HAP-1 (cell line): ENCODE measurements around the gene MRGPRD.
"Not testable (repeated sequence)": the region's sequence is repeated elsewhere in the genome, so short reads cannot be mapped to it uniquely, and the experiment has no call there.

Experiments used
- DNase-seq, 2 experiments: peaks; one replicate each; pipeline ENCODE4 v3.0.0-alpha.2; 2016 to 2020; ENCODE audit warnings: low spot score in 2 of 2
- H3K27me3 ChIP-seq: fragments of 250-450 bp; sonication (Bioruptor Pico); 2 replicates; pipeline ENCODE4 v1.5.1; 2020; ENCODE audit warnings: low read depth, mild to moderate bottlenecking, moderate library complexity
- H3K36me3 ChIP-seq: fragments of 250-450 bp; sonication (Bioruptor Pico); replicated peaks from 2 replicates; pipeline ENCODE4 v1.5.1; 2020; ENCODE audit warnings: mild to moderate bottlenecking
- H3K4me1 ChIP-seq: fragments of 250-450 bp; sonication (Bioruptor Pico); 2 replicates; pipeline ENCODE4 v1.5.1; 2020; ENCODE audit warnings: mild to moderate bottlenecking
- H3K4me3 ChIP-seq: fragments of 250-450 bp; sonication (Bioruptor Pico); 2 replicates; pipeline ENCODE4 v1.5.1; 2020; ENCODE audit warnings: mild to moderate bottlenecking, moderate library complexity
- H3K9me3 ChIP-seq: fragments of 250-450 bp; sonication (Bioruptor Pico); 2 replicates; pipeline ENCODE4 v1.5.1; 2020; ENCODE audit warnings: mild to moderate bottlenecking, moderate library complexity
- in situ Hi-C: fragments of 300-500 bp; cut with MboI; formaldehyde crosslinking; loops from 3 replicates; pipeline ENCODE4 v1.14.3; 2020; ENCODE audit warnings: low sequenced_read_pairs, inconsistent platforms, mixed read lengths

MRGPRD gene

DNA sequence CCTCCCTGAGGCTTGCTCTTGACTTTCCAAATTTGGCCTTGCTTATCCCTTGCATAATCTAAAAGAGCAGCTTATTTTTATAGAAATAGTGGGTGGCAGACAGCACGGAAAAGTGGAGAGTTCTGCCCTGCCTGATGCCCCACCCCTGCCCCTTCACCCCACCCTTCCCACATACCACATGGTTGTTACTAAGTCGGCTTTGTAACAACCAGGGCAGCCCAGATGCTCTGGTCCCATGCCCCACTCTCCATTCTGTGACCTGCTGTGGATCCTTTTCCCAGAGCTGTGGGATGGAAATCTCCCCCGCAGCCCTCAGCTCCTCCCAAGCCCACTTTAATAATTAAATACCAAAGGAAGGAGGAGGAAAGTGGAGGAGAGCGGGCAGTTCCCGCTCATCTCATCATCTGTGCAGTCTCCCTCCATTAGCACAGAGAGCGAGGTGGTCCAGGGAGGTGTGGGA lies 21.4 kb upstream of the MRGPRD start:
- in situ Hi-C loops, result no loop called here
- no peaks in the 10 kb centered on the region for H3K4me1 ChIP-seq
- H3K27me3 ChIP-seq, result no peaks in the 10 kb centered on the region
- no peaks in the 10 kb centered on the region for H3K9me3 ChIP-seq
- no peak for DNase-seq
- H3K36me3 ChIP-seq, result no peaks in the 10 kb centered on the region
- no peak overlapping the region for H3K4me3 ChIP-seq

DNA sequence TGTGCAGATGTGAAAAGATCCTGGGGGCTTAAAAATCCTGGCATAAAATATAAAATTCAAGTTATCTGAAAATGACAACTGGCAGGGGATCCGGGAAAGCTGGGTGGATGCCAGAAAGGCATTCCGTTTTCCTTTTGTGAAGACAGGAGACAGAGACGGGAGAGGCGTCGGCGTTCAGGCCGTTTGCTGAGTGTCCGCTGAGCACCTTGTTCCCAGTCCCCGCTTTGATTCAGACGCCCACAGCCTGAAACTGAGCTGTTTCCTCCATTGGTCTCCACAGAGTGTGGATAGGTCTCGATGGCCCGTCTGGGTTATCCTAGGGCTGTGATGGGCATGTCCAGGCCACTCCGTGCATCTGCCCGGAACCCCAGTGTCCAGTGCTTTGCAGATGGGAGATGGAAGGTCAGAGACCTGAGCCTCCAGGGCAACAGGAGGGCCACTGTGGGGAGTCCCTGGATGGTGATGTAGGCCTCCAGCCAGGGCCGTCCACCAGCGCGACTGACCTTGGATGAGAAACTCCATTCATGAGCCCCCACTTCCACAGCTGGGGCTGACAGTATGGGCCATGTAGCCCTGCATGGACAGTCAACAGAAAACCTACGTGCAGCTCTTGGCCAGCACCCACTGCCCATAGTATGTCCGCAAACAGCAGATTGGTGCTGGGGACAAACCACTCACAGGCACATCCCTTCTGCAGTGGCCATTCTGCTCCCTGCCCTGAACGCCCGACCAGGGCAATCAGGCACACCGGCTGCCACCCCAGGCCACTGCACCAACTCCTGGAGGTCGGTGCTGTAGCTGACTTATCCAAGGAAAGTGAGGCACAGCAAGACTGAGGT lies 20.7 kb upstream of the MRGPRD start:
- in situ Hi-C loops, result no loop called here
- Histone ChIP-seq H3K36me3 (no peaks in the 10 kb centered on the region), H3K27me3 (no peaks in the 10 kb centered on the region), H3K4me3 (no peak overlapping the region), H3K4me1 (no peaks in the 10 kb centered on the region), H3K9me3 (no peaks in the 10 kb centered on the region)
- DNase-seq, result no peak

DNA sequence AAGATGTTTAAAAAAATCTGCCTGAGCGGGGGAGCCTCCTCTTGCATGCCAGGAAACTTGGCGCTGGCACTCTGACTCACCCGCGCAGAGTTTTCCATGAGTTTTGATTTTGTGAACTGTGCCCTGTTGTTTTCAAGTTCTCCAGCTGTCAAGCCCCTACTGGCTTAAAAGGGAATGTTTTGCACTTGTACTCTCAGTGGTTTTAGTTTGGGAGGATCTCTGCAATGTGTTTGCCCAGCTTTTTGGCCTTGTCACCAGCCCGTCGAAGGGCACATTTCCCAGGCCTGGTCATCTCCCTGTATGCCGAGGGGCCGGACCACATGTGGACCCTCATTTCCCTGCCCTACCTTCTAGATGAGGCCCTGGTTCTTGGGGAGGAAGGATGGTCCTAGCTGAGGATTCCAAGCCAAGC lies 20.1 kb upstream of the MRGPRD start:
- Histone ChIP-seq H3K36me3 (no peaks in the 10 kb centered on the region), H3K9me3 (no peaks in the 10 kb centered on the region), H3K27me3 (no peaks in the 10 kb centered on the region), H3K4me1 (no peaks in the 10 kb centered on the region), H3K4me3 (no peak overlapping the region)
- DNase-seq, result no peak
- in situ Hi-C loops, result no loop called here

DNA sequence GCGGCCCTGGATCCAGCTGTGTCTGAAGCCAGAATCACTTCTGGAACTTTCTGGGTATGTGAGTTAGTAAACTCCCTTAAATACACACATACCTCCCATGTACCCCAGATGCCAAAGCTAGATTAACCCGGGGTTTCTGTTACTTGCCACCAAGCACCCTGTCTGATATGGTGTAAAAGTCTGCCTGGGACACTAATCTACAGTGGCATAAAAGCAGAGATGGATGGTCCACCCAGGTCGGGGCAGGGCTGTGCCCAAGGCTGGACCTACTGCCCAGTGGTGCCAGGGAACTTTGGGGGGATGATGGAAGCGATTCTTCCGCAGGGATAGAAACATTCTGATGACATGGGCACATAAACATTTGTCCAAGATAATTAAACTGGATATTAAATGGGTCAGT lies 19.6 kb upstream of the MRGPRD start:
- DNase-seq, result no peak
- no peaks in the 10 kb centered on the region for H3K9me3 ChIP-seq
- no peaks in the 10 kb centered on the region for H3K36me3 ChIP-seq
- H3K4me1 ChIP-seq, result no peaks in the 10 kb centered on the region
- in situ Hi-C loops, result no loop called here
- H3K4me3 ChIP-seq, result no peak overlapping the region
- H3K27me3 ChIP-seq, result no peaks in the 10 kb centered on the region

DNA sequence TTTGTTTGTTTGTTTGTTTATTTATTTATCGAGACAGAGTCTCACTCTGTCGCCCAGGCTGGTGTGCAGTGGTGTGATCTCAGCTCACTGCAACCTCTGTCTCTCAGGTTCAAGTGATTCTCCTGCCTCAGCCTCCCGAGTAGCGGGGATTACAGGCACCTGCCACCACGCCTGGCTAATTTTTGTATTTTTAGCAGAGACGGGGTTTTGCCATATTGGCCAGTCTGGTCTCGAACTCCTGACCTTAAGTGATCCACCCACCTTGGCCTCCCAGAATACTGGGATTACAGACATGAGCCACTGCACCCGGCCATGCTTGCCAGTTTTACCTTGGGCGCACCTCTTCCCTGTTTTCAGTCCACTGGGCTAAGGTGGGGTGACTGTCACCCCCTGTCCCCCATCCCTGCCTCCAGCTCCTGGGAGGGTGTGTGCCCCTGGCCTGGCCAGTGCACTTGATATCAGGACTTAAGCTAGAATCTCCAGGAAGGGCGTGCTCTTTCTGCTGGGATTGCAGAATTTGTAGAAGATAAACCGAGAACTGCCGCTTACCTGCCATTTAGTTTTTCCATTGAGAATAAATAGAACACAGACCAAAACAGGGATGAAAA lies 19.1 kb upstream of the MRGPRD start:
- H3K9me3 ChIP-seq, H3K4me3 ChIP-seq, H3K36me3 ChIP-seq, H3K4me1 ChIP-seq, H3K27me3 ChIP-seq, DNase-seq: not testable (repeated sequence)
- in situ Hi-C loops, result loop anchor here (10.0 kb wide), 1 partner anchor 65 kb away; no protein-coding TSS in a partner anchor

DNA sequence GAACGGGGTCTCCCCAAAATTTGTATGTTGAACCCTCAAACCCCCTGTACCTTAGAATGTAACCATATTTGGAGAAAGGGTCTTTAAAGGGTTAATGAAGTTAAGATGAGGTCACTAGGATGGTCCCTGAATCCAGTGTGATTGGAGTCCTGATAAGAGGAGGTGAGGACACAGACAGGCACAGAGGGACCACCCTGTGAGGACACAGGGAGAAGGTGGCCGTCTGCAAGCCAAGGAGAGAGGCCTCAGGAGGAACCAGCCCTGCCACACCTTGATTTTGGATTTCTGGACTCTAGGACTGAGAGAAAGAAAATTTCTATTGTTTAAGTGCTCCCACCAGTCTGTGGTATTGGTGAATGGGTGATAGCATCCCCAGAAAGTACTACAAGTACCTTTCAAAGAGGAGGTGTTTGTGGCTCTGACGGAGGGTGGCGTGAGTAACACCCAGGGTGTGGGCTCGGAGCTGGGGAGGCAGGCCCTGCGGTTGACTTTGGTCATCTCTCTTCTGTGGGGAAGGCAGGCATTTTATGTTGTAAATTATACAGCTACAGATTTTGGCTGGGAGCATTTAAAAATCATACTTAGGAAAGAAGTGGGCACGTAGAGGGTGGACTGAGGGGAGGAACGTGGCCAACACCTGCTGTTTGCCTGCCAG lies 18.4 kb upstream of the MRGPRD start:
- Histone ChIP-seq H3K4me1 (no peaks in the 10 kb centered on the region), H3K4me3 (no peak overlapping the region), H3K36me3 (no peaks in the 10 kb centered on the region), H3K27me3 (no peaks in the 10 kb centered on the region), H3K9me3 (no peaks in the 10 kb centered on the region)
- DNase-seq, result no peak
- in situ Hi-C loops, result loop anchor here (10.0 kb wide), 1 partner anchor 64 kb away; no protein-coding TSS in a partner anchor

DNA sequence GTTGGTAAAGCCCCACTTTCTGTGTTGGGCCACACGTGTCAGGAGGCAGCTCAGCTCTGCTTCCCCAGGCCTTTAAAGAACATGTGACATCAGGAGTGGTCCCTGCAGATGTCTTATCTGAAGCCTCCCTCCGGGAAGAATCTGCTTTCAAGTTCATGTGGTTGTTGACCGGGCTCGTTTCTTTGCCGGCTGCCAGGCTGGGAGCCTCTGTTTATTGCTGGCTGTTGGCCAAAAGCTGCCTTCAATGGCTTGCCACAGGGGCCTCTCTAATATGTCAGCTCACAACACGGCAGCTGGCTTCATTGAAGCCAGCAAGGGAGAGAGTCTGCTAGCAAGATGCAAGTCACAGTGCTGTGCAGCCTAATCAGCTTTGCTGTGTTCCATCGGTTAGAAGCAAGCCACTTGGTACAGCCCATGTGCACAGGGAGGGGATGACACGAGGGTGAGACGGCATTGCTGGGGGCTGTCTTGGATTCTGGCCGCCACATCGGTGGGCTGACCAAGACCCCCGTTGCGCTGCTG lies 17.7 kb upstream of the MRGPRD start:
- peak in 1 of 2 experiments; percentile 43 for DNase-seq
- Histone ChIP-seq H3K4me1 (no peaks in the 10 kb centered on the region), H3K9me3 (no peaks in the 10 kb centered on the region), H3K4me3 (no peak overlapping the region), H3K27me3 (peaks cover 3% of the 10 kb centered on the region; the same call in 1 of the 2 replicates), H3K36me3 (no peaks in the 10 kb centered on the region)
- in situ Hi-C loops, result loop anchor here (10.0 kb wide), 1 partner anchor 64 kb away; no protein-coding TSS in a partner anchor

DNA sequence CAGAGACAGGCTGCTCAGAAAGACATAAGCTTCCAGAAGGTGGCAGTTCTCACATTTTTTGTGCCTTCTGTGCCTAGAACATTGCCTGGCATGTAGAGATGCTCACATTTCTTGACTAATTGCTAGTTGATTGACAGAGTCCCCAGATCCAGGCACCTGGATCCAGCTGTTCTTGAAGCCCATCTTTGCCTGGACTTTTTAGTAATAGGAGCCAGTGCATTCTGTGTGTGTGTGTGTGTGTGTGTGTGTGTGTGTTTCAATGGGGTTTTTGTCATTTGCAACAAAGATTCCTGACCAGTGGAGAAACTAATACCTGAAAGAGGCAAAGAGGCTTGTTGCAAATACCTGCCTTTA lies 17.2 kb upstream of the MRGPRD start:
- no peak for DNase-seq
- Histone ChIP-seq H3K36me3 (no peaks in the 10 kb centered on the region), H3K4me1 (no peaks in the 10 kb centered on the region), H3K27me3 (peaks cover 6% of the 10 kb centered on the region; the same call in 1 of the 2 replicates), H3K9me3 (no peaks in the 10 kb centered on the region), H3K4me3 (no peak overlapping the region)
- in situ Hi-C loops, result loop anchor here (10.0 kb wide), 1 partner anchor 63 kb away; no protein-coding TSS in a partner anchor

DNA sequence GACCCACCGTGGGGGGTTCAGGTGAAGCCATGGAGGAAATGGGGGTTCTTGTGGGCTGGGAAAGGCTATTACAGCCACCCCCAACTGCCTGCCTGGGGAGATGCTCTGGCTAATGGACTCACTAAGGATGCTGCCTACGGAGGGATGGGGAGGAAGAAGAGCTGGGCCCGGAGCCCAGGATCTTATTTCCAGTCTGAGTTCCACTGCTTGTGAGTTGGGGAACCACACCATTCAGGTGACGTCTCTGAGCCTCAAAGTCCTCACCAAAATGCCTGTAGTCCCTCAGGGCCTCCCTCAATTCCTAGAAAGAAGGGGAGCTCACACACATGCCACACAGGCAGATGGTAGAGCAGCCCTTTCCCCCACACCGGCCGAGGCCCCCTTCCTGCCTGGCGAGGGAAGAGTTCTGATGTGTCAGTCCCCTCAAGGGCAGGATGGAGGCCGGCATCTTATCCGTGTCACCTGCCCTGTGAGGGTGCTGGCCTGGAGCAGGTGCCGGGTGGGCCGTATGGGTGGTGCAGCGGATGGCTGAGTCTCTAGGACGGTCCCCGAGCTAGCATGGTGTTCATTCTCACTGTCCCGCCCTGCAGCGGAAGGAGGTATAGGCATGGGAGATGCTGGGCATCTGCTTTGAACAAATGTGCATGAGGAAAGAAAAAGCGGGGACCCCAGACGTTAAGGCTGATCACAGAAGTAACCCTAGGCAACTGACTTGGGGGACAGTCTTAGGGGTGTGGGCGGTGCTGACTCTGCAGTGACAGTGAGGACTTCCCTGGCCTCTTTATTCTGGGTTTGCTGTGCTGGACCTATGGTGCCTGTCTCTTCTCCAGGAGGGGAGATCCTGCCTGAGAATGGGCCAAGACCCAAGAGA lies 16.6 kb upstream of the MRGPRD start:
- Histone ChIP-seq H3K4me1 (no peaks in the 10 kb centered on the region), H3K27me3 (peaks cover 11% of the 10 kb centered on the region; the same call in 1 of the 2 replicates), H3K36me3 (no peaks in the 10 kb centered on the region), H3K4me3 (no peak overlapping the region), H3K9me3 (no peaks in the 10 kb centered on the region)
- in situ Hi-C loops, result loop anchor here (10.0 kb wide), 1 partner anchor 63 kb away; no protein-coding TSS in a partner anchor
- DNase-seq, result no peak

DNA sequence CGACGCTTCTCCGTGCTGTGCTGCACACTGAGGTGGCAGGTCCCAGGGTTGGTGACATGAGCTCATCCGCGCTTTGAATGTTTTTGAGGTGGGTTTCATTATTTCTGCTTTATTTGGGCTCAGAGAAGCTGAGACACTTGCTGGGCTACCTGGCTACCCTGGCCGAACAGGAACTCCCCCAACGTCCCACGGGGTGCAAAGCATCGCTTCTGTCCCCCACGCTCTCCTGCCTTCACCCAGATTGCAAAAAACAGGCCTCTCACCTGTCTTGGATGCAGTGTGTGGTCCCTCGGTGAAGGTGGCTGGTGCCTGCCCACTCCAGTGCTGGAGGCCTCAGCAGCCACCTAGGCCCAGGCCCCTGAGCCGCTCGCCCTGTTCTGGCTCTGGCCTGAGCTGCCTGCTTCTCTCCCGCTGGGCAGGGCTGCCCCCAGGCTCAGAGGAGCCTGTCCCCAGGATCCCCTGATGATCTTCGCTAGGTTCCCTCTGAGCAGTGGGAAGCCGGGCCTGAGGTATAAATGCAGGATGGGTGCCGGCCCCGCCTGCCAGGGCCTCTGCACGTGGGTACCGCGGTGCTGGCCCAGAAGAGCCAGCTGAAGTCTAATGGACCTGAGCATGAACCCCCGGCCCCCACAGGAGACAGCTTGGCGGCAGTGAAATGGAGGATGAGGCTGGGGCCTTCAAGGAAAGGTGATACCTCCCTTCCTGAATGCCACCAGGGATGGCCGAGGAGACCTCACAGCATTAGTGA lies 15.8 kb upstream of the MRGPRD start:
- Histone ChIP-seq H3K27me3 (peaks cover 17% of the 10 kb centered on the region; the same call in 1 of the 2 replicates), H3K9me3 (no peaks in the 10 kb centered on the region), H3K4me1 (no peaks in the 10 kb centered on the region), H3K36me3 (no peaks in the 10 kb centered on the region), H3K4me3 (no peak overlapping the region)
- no peak for DNase-seq
- in situ Hi-C loops, result loop anchor here (10.0 kb wide), 1 partner anchor 62 kb away; no protein-coding TSS in a partner anchor

DNA sequence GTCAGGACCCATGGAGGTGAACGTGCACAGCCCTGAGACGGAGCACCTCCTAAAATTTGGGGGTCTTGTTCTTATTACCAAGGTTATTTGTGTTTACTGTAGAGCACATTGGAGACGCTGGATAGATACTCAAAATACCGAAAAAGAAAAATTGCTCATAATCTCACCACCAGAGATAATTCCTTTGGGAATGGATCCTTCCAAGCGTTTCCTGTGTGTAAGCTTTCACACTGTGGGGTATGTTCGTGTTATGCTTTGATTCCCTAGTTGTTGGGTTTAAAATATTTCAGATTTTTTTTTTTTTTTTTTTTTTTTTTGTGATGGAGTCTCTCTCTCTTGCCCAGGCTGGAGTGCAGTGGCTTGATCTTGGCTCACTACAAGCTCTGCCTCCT lies 14.1 kb upstream of the MRGPRD start:
- in situ Hi-C loops, result loop anchor here (10.0 kb wide), 1 partner anchor 60 kb away; no protein-coding TSS in a partner anchor
- DNase-seq, result no peak
- no peaks in the 10 kb centered on the region for H3K4me1 ChIP-seq
- H3K4me3 ChIP-seq, result no peak overlapping the region
- H3K9me3 ChIP-seq, result no peaks in the 10 kb centered on the region
- H3K36me3 ChIP-seq, result no peaks in the 10 kb centered on the region
- peaks cover 20% of the 10 kb centered on the region; the same call in 1 of the 2 replicates for H3K27me3 ChIP-seq

DNA sequence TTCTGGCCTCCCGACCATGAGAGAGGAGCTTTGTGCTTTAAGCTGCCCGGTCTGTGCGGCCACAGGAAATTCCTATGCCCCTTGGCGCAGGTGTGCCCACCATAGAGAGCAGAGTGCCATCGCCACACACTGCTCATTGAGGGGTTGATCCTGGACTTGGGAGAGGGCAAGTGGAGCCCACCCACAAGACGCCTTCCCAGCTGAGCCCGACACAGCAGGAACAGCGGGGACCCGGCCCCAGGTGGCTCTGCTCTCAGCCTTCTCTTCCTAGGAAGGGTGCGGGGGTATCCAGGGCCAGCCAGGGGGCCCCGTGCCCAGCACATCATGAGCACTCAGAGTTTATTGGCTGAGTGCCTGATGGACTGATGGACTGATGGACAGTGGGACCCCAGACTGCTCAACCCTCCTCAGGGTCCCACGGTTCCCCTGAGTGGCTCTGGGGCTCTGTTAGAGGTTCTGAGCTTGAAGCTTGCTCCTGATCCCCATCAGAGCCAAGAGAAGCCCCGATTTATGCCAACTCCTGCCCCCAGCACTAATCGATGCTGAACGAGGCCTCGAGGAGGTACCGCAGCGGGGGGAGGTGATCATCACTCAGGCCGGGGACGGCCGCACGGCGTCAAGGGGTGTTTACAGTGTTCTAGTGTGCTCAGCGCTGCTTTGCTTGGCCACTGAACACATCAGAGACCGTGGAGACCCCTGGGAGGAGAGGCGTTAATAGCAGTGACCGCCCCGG lies 13.5 kb upstream of the MRGPRD start:
- no peaks in the 10 kb centered on the region for H3K9me3 ChIP-seq
- DNase-seq, result peak in 1 of 2 experiments; percentile 6
- H3K4me3 ChIP-seq, result no peak overlapping the region
- in situ Hi-C loops, result loop anchor here (10.0 kb wide), 1 partner anchor 60 kb away; no protein-coding TSS in a partner anchor
- no peaks in the 10 kb centered on the region for H3K36me3 ChIP-seq
- H3K27me3 ChIP-seq, result peaks cover 22% of the 10 kb centered on the region
- no peaks in the 10 kb centered on the region for H3K4me1 ChIP-seq
